GM12874 (cell line): ENCODE data around the gene ZNF532.

Experiments used
- CTCF ChIP-seq: IDR thresholded peaks from 2 replicates; pipeline ENCODE4 v1.5.1; 2011; ENCODE audit warnings: low read depth, mild to moderate bottlenecking, control low read depth, low read length, moderate library complexity; ENCODE audit not compliant: insufficient read depth

The ZNF532 gene

GRCh38 chr18:58955001-58955400 is 90.3 kb downstream of the ZNF532 start:
- TF ChIP-seq CTCF, result no peak

GRCh38 chr18:58955738-58956137 is 91.1 kb downstream of the ZNF532 start:
- no peak for TF ChIP-seq CTCF

- no peak for TF ChIP-seq CTCF
These were observed 94.0 kb downstream of the ZNF532 start for GRCh38 chr18:58958628-58959027.

GRCh38 chr18:58960508-58960907 is 95.8 kb downstream of the ZNF532 start:
- TF ChIP-seq CTCF, result no peak

GRCh38 chr18:58960946-58961722 is 96.5 kb downstream of the ZNF532 start:
- TF ChIP-seq CTCF, result no peak

- TF ChIP-seq CTCF, result no peak
These were observed 97.7 kb downstream of the ZNF532 start for GRCh38 chr18:58962336-58962735.

GRCh38 chr18:58965291-58966004 is 100.8 kb downstream of the ZNF532 start:
- TF ChIP-seq CTCF, result no peak
